ENCODE data around the gene OTUD7B. TPM values are rescaled to one million over a fixed set of nuclear protein-coding genes. Genes with fewer than 3 reads are reported as not detected.

Gene OTUD7B
- total and polyA plus RNA-seq, 9 of the 15 experiments (the other 6 are each of a cell fraction or from before 2014, with no cell fraction given), result 0.96 to 18.8 (median 7.4) TPM

DNA sequence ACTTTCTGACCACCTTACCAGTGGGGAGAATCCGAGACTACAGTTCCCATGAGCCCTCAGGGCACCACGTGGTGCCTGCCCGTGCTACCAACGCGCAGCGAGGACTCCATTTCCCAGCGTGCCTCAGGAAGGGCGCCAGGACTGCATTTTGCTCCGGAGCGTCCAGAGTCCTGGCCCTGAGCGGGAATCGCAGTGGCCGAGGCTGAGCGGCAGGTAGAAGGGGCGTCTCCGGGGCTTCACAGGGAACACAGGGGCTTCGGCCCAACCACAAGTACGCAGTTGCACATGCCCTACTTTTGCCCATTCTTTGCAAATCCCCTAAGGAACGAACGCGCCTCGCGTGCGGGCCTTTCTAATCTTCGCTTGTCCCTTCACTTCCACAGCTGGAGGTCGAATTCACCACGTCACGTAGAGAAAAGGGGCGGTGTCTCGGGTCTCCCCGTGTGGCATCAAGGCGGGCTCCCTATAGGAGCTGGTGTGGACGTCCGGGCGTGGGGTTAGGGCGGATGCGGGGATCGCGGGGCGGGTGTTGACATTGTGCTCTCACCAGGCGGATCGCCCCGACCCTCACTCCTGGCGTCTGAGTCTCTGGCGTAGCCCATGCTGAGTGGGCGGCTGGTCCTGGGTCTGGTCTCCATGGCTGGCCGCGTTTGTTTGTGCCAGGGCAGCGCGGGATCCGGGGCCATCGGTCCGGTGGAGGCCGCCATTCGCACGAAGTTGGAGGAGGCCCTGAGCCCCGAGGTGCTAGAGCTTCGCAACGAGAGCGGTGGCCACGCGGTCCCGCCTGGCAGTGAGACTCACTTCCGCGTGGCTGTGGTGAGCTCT is 110.9 kb downstream of the OTUD7B start, which contains the start of gene BOLA1:
Gene BOLA1, plus strand, starts transcription at position 109 of the 825 bp plus-strand sequence. Its CDS starts 492 bp downstream, at position 601.
- DNase-seq (ENCODE audit: extremely low read depth in 1 of 4, low spot score in 3 of 4) (no peak), FAIRE-seq (no peak), ATAC-seq (peak; percentile 70)
- Histone ChIP-seq H3K27ac (ENCODE audit: extremely low read depth, low read depth, low read length) (no peak within 1 kb of the TSS), H3K4me2 (ENCODE audit: insufficient read depth, low read length) (no peak within 1 kb of the TSS), H4K20me1 (replicated peaks; ENCODE audit: control insufficient read depth, insufficient read depth, low read length) (no peaks in the 10 kb centered on the region), H3K9ac (ENCODE audit: insufficient read depth in 1 of 2, low read depth in 2 of 2, low read length in 2 of 2) (no peak within 1 kb of the TSS), H3K36me3 (ENCODE audit: control insufficient read depth, insufficient read depth, low read length) (no peaks in the 10 kb centered on the region), H2AFZ (ENCODE audit: low read depth, low read length) (no peak within 1 kb of the TSS), H3K79me2 (ENCODE audit: control insufficient read depth, insufficient read depth, low read length) (no peaks in the 10 kb centered on the region), H3K9me1 (ENCODE audit: control insufficient read depth, insufficient read depth, low read length) (no peaks in the 10 kb centered on the region), H3K27me3 (ENCODE audit: control insufficient read depth in 2 of 2, insufficient read depth in 2 of 2, low read length in 2 of 2) (no peaks in the 10 kb centered on the region), H3K4me1 (replicated peaks in 1 of 2; ENCODE audit: control insufficient read depth in 2 of 2, insufficient read depth in 2 of 2, low read length in 2 of 2) (peaks cover 0 to 10% of the 10 kb centered on the region in 2 experiments; a peak in 1 of 5 replicates), H3K9me3 (replicated peaks; ENCODE audit: control insufficient read depth, insufficient read depth, low read depth, low read length) (no peaks in the 10 kb centered on the region), H3K4me3 (no peak within 1 kb of the TSS)
- WGBS (ENCODE audit: insufficient coverage, low coverage, missing lambda C conversion rate), result 90% methylated on average over 51 of the region's 65 CpGs
- BruUV-seq (replicated peaks), result no TSS peak
- ChIA-PET POLR2A (interaction anchor here (3.4 kb wide), 1 partner anchor 12 kb away, joined by 34 read pairs; a partner anchor contains a TSS), CTCF (ENCODE audit: low intra/inter-chr PET ratio) (no interaction called here)
- intact Hi-C loops (cut with micrococcal nuclease), result loop anchor here (10.0 kb wide), 1 partner anchor 265 kb away; no protein-coding TSS in a partner anchor
- in situ Hi-C loops (cut with MboI), result no loop called here
- TF ChIP-seq, protein P1, sequence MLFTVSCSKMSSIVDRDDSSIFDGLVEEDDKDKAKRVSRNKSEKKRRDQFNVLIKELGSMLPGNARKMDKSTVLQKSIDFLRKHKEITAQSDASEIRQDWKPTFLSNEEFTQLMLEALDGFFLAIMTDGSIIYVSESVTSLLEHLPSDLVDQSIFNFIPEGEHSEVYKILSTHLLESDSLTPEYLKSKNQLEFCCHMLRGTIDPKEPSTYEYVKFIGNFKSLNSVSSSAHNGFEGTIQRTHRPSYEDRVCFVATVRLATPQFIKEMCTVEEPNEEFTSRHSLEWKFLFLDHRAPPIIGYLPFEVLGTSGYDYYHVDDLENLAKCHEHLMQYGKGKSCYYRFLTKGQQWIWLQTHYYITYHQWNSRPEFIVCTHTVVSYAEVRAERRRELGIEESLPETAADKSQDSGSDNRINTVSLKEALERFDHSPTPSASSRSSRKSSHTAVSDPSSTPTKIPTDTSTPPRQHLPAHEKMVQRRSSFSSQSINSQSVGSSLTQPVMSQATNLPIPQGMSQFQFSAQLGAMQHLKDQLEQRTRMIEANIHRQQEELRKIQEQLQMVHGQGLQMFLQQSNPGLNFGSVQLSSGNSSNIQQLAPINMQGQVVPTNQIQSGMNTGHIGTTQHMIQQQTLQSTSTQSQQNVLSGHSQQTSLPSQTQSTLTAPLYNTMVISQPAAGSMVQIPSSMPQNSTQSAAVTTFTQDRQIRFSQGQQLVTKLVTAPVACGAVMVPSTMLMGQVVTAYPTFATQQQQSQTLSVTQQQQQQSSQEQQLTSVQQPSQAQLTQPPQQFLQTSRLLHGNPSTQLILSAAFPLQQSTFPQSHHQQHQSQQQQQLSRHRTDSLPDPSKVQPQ (CRISPR knock-in tag; IDR thresholded peaks at IDR 0.05; ENCODE audit: borderline replicate concordance), result no peak
- TF ChIP-seq ZBTB33 (CRISPR knock-in tag; IDR thresholded peaks at IDR 0.05) (peak; percentile 93), BMI1 (IDR thresholded peaks at IDR 0.05; ENCODE audit: low read length) (no peak), NCOR1 (IDR thresholded peaks at IDR 0.05) (no peak), PTBP1 (IDR thresholded peaks at IDR 0.05; ENCODE audit: low read depth, low read length) (no peak), MIER1 (IDR thresholded peaks at IDR 0.05; ENCODE audit: low read depth) (no peak), FOS (IDR thresholded peaks at IDR 0.05; ENCODE audit: extremely low read depth, insufficient read length) (no peak), ZNF75A (CRISPR knock-in tag; IDR thresholded peaks at IDR 0.05) (no peak), SP2 (IDR thresholded peaks at IDR 0.05; ENCODE audit: extremely low read depth, low read depth, low read length, poor library complexity, severe bottlenecking) (no peak)
- TF ChIP-seq, protein P2, sequence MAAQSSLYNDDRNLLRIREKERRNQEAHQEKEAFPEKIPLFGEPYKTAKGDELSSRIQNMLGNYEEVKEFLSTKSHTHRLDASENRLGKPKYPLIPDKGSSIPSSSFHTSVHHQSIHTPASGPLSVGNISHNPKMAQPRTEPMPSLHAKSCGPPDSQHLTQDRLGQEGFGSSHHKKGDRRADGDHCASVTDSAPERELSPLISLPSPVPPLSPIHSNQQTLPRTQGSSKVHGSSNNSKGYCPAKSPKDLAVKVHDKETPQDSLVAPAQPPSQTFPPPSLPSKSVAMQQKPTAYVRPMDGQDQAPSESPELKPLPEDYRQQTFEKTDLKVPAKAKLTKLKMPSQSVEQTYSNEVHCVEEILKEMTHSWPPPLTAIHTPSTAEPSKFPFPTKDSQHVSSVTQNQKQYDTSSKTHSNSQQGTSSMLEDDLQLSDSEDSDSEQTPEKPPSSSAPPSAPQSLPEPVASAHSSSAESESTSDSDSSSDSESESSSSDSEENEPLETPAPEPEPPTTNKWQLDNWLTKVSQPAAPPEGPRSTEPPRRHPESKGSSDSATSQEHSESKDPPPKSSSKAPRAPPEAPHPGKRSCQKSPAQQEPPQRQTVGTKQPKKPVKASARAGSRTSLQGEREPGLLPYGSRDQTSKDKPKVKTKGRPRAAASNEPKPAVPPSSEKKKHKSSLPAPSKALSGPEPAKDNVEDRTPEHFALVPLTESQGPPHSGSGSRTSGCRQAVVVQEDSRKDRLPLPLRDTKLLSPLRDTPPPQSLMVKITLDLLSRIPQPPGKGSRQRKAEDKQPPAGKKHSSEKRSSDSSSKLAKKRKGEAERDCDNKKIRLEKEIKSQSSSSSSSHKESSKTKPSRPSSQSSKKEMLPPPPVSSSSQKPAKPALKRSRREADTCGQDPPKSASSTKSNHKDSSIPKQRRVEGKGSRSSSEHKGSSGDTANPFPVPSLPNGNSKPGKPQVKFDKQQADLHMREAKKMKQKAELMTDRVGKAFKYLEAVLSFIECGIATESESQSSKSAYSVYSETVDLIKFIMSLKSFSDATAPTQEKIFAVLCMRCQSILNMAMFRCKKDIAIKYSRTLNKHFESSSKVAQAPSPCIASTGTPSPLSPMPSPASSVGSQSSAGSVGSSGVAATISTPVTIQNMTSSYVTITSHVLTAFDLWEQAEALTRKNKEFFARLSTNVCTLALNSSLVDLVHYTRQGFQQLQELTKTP (IDR thresholded peaks at IDR 0.05; ENCODE audit: low read depth in 1 of 2, partially characterized antibody in 2 of 2), result peak in 1 of 2 experiments; percentile 87
- TF ChIP-seq, protein P3, sequence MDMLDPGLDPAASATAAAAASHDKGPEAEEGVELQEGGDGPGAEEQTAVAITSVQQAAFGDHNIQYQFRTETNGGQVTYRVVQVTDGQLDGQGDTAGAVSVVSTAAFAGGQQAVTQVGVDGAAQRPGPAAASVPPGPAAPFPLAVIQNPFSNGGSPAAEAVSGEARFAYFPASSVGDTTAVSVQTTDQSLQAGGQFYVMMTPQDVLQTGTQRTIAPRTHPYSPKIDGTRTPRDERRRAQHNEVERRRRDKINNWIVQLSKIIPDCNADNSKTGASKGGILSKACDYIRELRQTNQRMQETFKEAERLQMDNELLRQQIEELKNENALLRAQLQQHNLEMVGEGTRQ (CRISPR knock-in tag; IDR thresholded peaks at IDR 0.05), result peak; percentile 89

Data from K562 (cell line).